ENCODE data around the gene NBDY. TPM values are rescaled to one million over a fixed set of nuclear protein-coding genes. Genes with fewer than 3 reads are reported as not detected.
A peak's percentile ranks its signal among the peaks of the same experiment; 100 is the strongest.
"Not testable (repeated sequence)": the region's sequence is repeated elsewhere in the genome, so short reads cannot be mapped to it uniquely, and the experiment has no call there.

The NBDY gene
- total RNA-seq, 1 donor from 2014 or later, result 4.6 TPM

- DNase-seq (ENCODE audit: low read depth in 2 of 2), result peak; percentile 73 to 94
Measured at GRCh38 chrX:56764153-56764974, 35.3 kb downstream of the NBDY start.

GRCh38 chrX:56764975-56765791 lies 36.1 kb downstream of the NBDY start:
- peak in 1 of 2 donors; percentile 16 for DNase-seq (ENCODE audit: low read depth in 2 of 2)

DNA sequence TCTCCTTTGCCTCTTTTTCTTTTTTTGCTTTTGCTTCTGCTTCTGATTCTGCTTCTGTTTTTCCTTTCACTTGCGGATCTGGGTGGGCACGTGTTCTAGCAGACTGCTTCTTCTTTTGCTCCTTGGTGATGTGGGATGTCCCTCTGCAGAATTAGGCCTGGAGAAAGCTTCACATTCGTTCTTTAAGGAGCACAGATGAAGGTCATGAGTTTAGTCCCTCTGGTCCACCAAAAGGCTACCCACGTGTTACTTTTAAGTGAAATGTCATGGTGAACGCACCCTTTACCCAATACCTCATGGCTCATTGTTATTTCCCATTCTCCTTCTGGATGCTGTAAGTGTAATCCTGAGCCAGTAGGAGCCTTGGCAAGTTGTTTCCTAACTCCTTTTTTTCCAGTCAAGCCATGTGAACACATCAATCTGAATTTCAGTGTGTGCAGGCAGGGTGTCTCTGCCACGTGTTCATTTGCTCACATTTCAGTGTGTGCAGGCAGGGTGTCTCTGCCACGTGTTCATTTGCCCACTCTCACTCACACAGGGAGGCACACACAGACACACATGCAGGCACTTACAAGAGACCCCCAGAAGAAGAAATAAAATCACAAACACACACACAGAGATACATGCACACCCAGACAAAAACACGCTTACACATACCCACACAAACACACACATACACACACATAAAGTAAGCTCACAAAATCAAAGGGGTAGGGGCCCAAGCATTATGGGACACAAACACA lies 36.9 kb downstream of the NBDY start:
- no peak for DNase-seq (ENCODE audit: low read depth in 2 of 2)

- DNase-seq (ENCODE audit: low read depth in 2 of 2), result no peak
Measured at GRCh38 chrX:56766554-56767347, 37.7 kb downstream of the NBDY start.

GRCh38 chrX:56767348-56768119 lies 38.5 kb downstream of the NBDY start:
- DNase-seq (ENCODE audit: low read depth in 2 of 2), result not testable (repeated sequence)

DNA sequence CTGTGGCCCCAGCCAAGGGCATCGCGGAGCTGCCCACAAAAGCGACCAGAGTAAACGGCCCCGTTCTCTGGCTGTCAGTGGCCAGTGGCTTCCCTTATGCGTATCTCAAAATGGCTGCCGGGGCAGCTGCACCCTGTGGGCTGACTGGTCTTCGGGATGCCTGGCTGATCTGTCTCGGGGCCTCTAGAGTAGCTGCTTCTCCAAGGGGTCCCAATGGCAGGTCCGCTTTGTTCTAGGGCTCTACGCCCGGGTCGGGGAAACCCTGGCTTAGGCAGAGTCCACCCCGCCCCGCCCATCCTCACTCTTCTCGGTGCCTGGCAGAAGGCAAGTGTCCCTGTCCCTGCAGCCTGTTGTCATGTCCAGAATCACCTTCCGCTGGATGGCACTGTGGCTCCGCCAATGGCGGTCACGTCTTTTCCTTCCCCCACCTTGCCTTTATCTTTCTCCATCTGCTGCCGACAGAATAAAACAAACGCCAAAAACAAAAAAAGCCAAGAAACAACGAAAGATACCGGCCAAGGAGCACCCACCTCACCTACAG lies 39.1 kb downstream of the NBDY start:
- not testable (repeated sequence) for DNase-seq (ENCODE audit: low read depth in 2 of 2)

- DNase-seq (ENCODE audit: low read depth in 2 of 2), result not testable (repeated sequence)
Measured at GRCh38 chrX:56772675-56773521, 43.9 kb downstream of the NBDY start.

GRCh38 chrX:56773522-56774060 lies 44.5 kb downstream of the NBDY start:
- DNase-seq (ENCODE audit: low read depth in 2 of 2), result not testable (repeated sequence)

- not testable (repeated sequence) for DNase-seq (ENCODE audit: low read depth in 2 of 2)
Measured at GRCh38 chrX:56778099-56778923, 49.3 kb downstream of the NBDY start.

- not testable (repeated sequence) for DNase-seq (ENCODE audit: low read depth in 2 of 2)
Measured at GRCh38 chrX:56778924-56779468, 50.0 kb downstream of the NBDY start.

GRCh38 chrX:56780681-56781649 lies 51.9 kb downstream of the NBDY start:
- not testable (repeated sequence) for DNase-seq (ENCODE audit: low read depth in 2 of 2)

DNA sequence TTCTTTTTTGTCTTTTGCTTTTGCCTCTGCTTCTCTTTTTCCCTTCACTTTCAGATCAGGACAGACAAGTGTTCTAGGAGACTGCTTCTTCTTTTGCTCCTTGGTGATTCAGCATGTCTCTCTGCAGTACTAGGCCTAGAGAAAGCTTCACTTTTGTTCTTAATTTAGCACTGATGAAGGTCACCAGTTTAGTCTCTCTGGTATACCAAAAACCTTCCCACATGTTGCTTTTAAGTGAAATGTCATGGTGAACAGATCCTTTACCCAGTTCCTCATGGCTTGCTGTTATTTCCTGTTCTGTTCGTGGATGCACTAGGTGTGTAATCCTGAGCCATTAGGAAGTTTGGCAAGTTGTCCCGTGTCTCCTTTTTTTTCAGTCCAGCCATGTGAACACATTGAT lies 53.3 kb downstream of the NBDY start:
- no peak for DNase-seq (ENCODE audit: low read depth in 2 of 2)

DNA sequence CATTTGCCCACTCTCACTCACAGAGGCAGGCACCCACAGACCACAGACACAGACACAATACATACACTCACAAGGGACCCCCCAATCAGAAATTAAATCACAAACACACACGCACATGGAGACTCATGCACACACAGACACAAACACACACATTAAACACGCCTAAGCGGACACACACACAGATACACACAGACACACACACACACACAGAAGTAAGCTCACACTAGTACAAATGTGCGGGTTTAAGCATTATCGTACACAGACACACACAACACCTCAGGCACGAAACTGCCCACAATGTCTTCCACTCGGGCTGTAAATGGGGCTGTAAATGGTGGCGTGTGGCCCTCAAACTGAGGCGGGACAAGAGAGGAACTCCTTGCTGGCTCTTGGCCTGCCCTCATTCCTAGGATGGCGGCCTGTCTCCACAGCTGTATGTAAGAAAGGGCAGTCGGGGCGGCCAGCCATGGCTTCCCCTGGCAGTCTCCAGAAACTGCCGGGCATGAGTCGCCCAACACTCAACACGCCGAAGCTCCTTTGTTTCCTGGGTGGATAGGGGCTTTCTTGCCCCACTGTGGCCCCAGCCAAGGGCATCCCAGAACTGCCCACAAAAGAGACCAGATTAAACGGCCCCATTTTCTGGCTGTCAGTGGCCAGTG lies 53.9 kb downstream of the NBDY start:
- DNase-seq (ENCODE audit: low read depth in 2 of 2), result no peak

DNA sequence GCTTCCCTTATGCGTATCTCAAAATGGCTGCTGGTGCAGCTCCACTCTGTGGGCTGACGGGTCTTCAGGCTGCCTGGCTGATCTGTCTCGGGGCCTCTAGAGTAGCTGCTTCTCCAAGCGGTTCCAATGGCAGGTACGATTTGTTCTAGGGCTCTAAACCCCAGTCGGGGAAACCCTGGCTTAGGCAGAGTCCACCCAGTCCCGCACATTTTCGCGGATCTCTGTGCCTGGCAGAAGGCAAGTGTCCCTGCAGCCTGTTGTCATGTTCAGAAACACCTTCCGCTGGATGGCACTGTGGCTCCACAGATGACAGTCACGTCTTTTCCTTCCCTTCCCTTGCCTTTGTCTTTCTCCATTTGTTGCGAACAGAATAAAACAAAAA lies 54.4 kb downstream of the NBDY start:
- peak in 1 of 2 donors; percentile 85 for DNase-seq (ENCODE audit: low read depth in 2 of 2)

- no peak for DNase-seq (ENCODE audit: low read depth in 2 of 2)
Measured at GRCh38 chrX:56783996-56784620, 55.1 kb downstream of the NBDY start.
